ENCODE measurements around the gene LYZL6.

GRCh38 chr17:35914354-35914753, 29.2 kb downstream of the LYZL6 start:
- TF ChIP-seq CTCF (IDR thresholded peaks at IDR 0.05) (no peak), POLR2AphosphoS5 (IDR thresholded peaks at IDR 0.05) (no peak), EP300 (IDR thresholded peaks at IDR 0.05) (no peak)
